ENCODE measurements around the gene RNF13. TPM values are rescaled to one million over a fixed set of nuclear protein-coding genes. Genes with fewer than 3 reads are reported as not detected.

RNF13 gene
- total RNA-seq, 1 experiment from 2014 or later, result 108 TPM

GRCh38 chr3:149967086-149967685 is 154.2 kb downstream of the RNF13 start:
- CTCF ChIA-PET, result interaction anchor here (0.6 to 2.6 kb wide), 5 partner anchors 30 to 528 kb away, joined by 3 to 41 read pairs (median 3); no protein-coding TSS in a partner anchor
- H3K4me1 Mint-ChIP-seq (ENCODE audit: low read depth, unreplicated experiment), result peaks cover 49% of the 10 kb centered on the region
- no TSS peak for BruUV-seq (replicated peaks)
- peak; percentile 66 for TF ChIP-seq CTCF (IDR thresholded peaks at IDR 0.05; ENCODE audit: unreplicated experiment)
- no peaks in the 10 kb centered on the region for H3K9me3 Mint-ChIP-seq (ENCODE audit: low read depth, unreplicated experiment)
- peak overlapping the region; percentile 87 for H3K27ac Mint-ChIP-seq (ENCODE audit: unreplicated experiment)
- DNase-seq, result no peak
- H3K27me3 Mint-ChIP-seq (ENCODE audit: unreplicated experiment), result no peaks in the 10 kb centered on the region
- H3K36me3 Mint-ChIP-seq (ENCODE audit: insufficient read depth, unreplicated experiment), result peaks cover 82% of the 10 kb centered on the region
- H3K4me3 Mint-ChIP-seq (ENCODE audit: low read depth, unreplicated experiment), result peak overlapping the region; percentile 80
- intact Hi-C loops (cut with micrococcal nuclease; ENCODE audit: unreplicated experiment), result loop anchor here (1.0 to 2.0 kb wide), 3 partner anchors 217 to 528 kb away; no protein-coding TSS in a partner anchor

- Mint-ChIP-seq H3K4me1 (ENCODE audit: low read depth, unreplicated experiment) (peaks cover 49% of the 10 kb centered on the region), H3K36me3 (ENCODE audit: insufficient read depth, unreplicated experiment) (peaks cover 83% of the 10 kb centered on the region), H3K9me3 (ENCODE audit: low read depth, unreplicated experiment) (no peaks in the 10 kb centered on the region), H3K4me3 (ENCODE audit: low read depth, unreplicated experiment) (peak overlapping the region; percentile 80), H3K27ac (ENCODE audit: unreplicated experiment) (peak overlapping the region; percentile 87), H3K27me3 (ENCODE audit: unreplicated experiment) (no peaks in the 10 kb centered on the region)
- BruUV-seq (replicated peaks), result no TSS peak
- no peak for TF ChIP-seq CTCF (IDR thresholded peaks at IDR 0.05; ENCODE audit: unreplicated experiment)
- intact Hi-C loops (cut with micrococcal nuclease; ENCODE audit: unreplicated experiment), result no loop called here
- CTCF ChIA-PET, result interaction anchor here (0.7 to 2.6 kb wide), 2 partner anchors 17 to 216 kb away, joined by 3 to 41 read pairs; no protein-coding TSS in a partner anchor
- DNase-seq, result peak; percentile 37
These were observed 155.2 kb downstream of the RNF13 start for GRCh38 chr3:149968216-149968615.

- peaks cover 75% of the 10 kb centered on the region for H3K36me3 Mint-ChIP-seq (ENCODE audit: insufficient read depth, unreplicated experiment)
- intact Hi-C loops (cut with micrococcal nuclease; ENCODE audit: unreplicated experiment), result no loop called here
- H3K9me3 Mint-ChIP-seq (ENCODE audit: low read depth, unreplicated experiment), result no peaks in the 10 kb centered on the region
- H3K27ac Mint-ChIP-seq (ENCODE audit: unreplicated experiment), result peak overlapping the region; percentile 87
- CTCF ChIA-PET, result interaction anchor here (0.7 to 3.4 kb wide), 5 partner anchors 9 to 445 kb away, joined by 3 to 41 read pairs (median 3); no protein-coding TSS in a partner anchor
- peaks cover 38% of the 10 kb centered on the region for H3K4me1 Mint-ChIP-seq (ENCODE audit: low read depth, unreplicated experiment)
- H3K4me3 Mint-ChIP-seq (ENCODE audit: low read depth, unreplicated experiment), result peak overlapping the region; percentile 80
- peak; percentile 72 for DNase-seq
- no peak for TF ChIP-seq CTCF (IDR thresholded peaks at IDR 0.05; ENCODE audit: unreplicated experiment)
- BruUV-seq (replicated peaks), result no TSS peak
- no peaks in the 10 kb centered on the region for H3K27me3 Mint-ChIP-seq (ENCODE audit: unreplicated experiment)
These were observed 156.3 kb downstream of the RNF13 start for GRCh38 chr3:149969110-149969939.

GRCh38 chr3:149969940-149970715 is 157.1 kb downstream of the RNF13 start:
- intact Hi-C loops (cut with micrococcal nuclease; ENCODE audit: unreplicated experiment), result no loop called here
- peaks cover 32% of the 10 kb centered on the region for H3K4me1 Mint-ChIP-seq (ENCODE audit: low read depth, unreplicated experiment)
- DNase-seq, result peak; percentile 91
- no peak for TF ChIP-seq CTCF (IDR thresholded peaks at IDR 0.05; ENCODE audit: unreplicated experiment)
- no peaks in the 10 kb centered on the region for H3K9me3 Mint-ChIP-seq (ENCODE audit: low read depth, unreplicated experiment)
- CTCF ChIA-PET, result interaction anchor here (0.7 to 3.4 kb wide), 4 partner anchors 10 to 444 kb away, joined by 3 to 28 read pairs (median 3); no protein-coding TSS in a partner anchor
- peak overlapping the region; percentile 80 for H3K4me3 Mint-ChIP-seq (ENCODE audit: low read depth, unreplicated experiment)
- no peaks in the 10 kb centered on the region for H3K27me3 Mint-ChIP-seq (ENCODE audit: unreplicated experiment)
- no TSS peak for BruUV-seq (replicated peaks)
- H3K36me3 Mint-ChIP-seq (ENCODE audit: insufficient read depth, unreplicated experiment), result peaks cover 67% of the 10 kb centered on the region
- H3K27ac Mint-ChIP-seq (ENCODE audit: unreplicated experiment), result peak overlapping the region; percentile 87
